ENCODE measurements around the gene YARS1.

- no peak for TF ChIP-seq ZNF18 (CRISPR knock-in tag; IDR thresholded peaks at IDR 0.05; ENCODE audit: insufficient replicate concordance)
- no peak for TF ChIP-seq MZF1 (CRISPR knock-in tag; IDR thresholded peaks at IDR 0.05; ENCODE audit: borderline replicate concordance)
- TF ChIP-seq CTCF (CRISPR knock-in tag; IDR thresholded peaks at IDR 0.05): no peak
- TF ChIP-seq PBX3 (CRISPR knock-in tag; IDR thresholded peaks at IDR 0.05; ENCODE audit: borderline replicate concordance): no peak
- TF ChIP-seq DNMT1 (CRISPR knock-in tag; IDR thresholded peaks at IDR 0.05): no peak
- TF ChIP-seq ZNF747 (CRISPR knock-in tag; IDR thresholded peaks at IDR 0.05; ENCODE audit: borderline replicate concordance): no peak
- no peak for TF ChIP-seq SNRNP70 (IDR thresholded peaks at IDR 0.05; ENCODE audit: low read depth, low read length)
- no peak for TF ChIP-seq LBX2 (CRISPR knock-in tag; IDR thresholded peaks at IDR 0.05; ENCODE audit: borderline replicate concordance)
- TF ChIP-seq MYNN (CRISPR knock-in tag; IDR thresholded peaks at IDR 0.05; ENCODE audit: low read depth): no peak
These were observed 58.9 kb downstream of the YARS1 start for GRCh38 chr1:32758177-32758794.

All from HepG2 (cell line).